ENCODE results near the gene PCBD1.

Gene PCBD1

DNA sequence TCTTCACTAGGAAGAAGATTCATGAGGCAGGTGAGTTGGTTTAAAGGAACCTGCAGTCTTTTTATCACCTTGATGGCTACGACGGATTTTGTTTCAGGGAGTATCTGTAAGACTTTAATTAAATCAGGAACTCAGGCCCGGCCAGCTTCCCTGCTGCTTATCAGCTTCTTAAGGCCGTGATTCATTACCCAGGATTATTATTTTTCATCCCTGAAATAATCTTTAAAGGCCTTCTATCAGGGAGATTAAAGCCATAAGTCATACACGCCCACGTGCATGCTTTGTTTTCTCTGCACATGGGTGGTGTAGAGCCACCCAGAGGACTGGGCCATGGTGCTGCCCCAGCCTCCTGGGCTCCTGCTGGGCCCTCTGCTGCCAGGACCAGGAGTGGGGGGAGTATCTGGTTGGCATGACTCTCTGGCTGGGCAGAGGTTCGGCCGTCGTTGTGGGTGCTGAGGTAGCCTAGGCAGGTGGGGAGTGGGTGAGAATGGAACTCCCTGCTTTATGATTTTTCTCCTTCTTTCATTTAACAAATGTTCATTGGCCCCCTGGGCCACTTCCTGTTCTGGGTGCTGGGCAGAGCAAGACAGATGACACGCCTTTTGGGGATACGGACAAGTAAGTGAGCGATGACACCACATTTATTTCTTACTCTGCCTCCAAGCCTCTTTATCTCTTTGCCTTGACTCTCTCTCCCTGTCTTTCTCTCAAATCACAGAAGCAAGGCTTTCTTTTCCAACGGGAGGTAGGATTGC is 39.0 kb upstream of the PCBD1 start:
- CTCF ChIA-PET, result no interaction called here
- no peak for DNase-seq (ENCODE audit: extremely low spot score)
- TF ChIP-seq LEF1 (IDR thresholded peaks at IDR 0.05; ENCODE audit: borderline replicate concordance) (no peak), CTBP1 (IDR thresholded peaks at IDR 0.05; ENCODE audit: borderline replicate concordance) (no peak), ZNF384 (IDR thresholded peaks at IDR 0.05) (no peak), ARNT (IDR thresholded peaks at IDR 0.05) (no peak), TARDBP (IDR thresholded peaks at IDR 0.05) (no peak), SP1 (IDR thresholded peaks at IDR 0.05) (no peak), L3MBTL2 (conservative IDR thresholded peaks at IDR 0.05) (no peak), BHLHE40 (IDR thresholded peaks at IDR 0.05; ENCODE audit: borderline replicate concordance) (no peak), FOXK2 (IDR thresholded peaks at IDR 0.05) (no peak)
- POLR2A ChIA-PET, result no interaction called here

DNA sequence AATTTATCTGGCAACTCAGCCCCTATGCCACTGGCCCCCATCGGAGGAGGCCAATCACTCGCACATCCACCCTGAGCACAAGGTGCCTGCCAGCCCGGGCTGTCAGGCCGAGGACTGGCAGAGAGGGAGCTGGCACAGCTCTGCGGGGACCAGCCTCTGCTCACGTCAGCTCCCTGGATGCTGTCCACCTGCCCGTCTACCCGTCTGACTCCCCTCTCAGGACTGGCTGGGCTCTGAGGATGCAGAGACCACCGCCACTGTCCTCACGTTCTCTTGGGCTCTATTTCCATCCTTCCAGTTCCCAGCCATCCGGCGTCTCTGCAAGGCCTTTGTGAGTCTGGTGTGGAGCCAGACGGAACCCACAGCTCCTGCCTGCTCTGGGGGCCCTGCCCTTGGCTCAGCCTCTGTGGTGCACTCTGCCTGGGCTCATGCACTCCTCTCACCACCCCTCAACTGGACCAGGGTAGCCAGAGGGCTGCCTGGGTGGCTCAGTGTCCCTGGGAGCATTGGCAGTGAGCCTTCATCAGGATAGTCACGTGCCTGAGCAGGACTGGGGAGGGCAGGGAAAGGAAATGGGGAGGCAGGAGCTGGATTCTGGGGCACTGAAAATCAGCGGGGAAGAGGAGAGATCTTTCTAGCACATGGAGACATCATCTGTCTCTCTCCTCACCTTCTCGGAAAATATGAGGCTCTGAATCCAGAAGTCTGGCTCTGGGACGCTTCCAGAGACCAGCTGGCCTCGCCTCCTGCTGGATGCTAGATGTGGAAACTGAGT is 38.0 kb upstream of the PCBD1 start:
- POLR2A ChIA-PET, result no interaction called here
- no peak for TF ChIP-seq BHLHE40 (IDR thresholded peaks at IDR 0.05; ENCODE audit: borderline replicate concordance)
- no peak for TF ChIP-seq CTBP1 (IDR thresholded peaks at IDR 0.05; ENCODE audit: borderline replicate concordance)
- TF ChIP-seq, protein P1, sequence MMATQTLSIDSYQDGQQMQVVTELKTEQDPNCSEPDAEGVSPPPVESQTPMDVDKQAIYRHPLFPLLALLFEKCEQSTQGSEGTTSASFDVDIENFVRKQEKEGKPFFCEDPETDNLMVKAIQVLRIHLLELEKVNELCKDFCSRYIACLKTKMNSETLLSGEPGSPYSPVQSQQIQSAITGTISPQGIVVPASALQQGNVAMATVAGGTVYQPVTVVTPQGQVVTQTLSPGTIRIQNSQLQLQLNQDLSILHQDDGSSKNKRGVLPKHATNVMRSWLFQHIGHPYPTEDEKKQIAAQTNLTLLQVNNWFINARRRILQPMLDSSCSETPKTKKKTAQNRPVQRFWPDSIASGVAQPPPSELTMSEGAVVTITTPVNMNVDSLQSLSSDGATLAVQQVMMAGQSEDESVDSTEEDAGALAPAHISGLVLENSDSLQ (IDR thresholded peaks at IDR 0.05), result no peak
- no peak for TF ChIP-seq SP1 (IDR thresholded peaks at IDR 0.05)
- TF ChIP-seq FOXK2 (IDR thresholded peaks at IDR 0.05), result no peak
- no peak for TF ChIP-seq ZNF384 (IDR thresholded peaks at IDR 0.05)
- TF ChIP-seq ELF4 (IDR thresholded peaks at IDR 0.05), result no peak
- TF ChIP-seq TARDBP (IDR thresholded peaks at IDR 0.05), result no peak
- no peak for TF ChIP-seq SUZ12 (IDR thresholded peaks at IDR 0.05)
- CTCF ChIA-PET, result interaction anchor here (0.9 to 1.7 kb wide), 3 partner anchors 8 to 306 kb away, joined by 3 to 5 read pairs (median 4); no protein-coding TSS in a partner anchor
- DNase-seq (ENCODE audit: extremely low spot score), result no peak

DNA sequence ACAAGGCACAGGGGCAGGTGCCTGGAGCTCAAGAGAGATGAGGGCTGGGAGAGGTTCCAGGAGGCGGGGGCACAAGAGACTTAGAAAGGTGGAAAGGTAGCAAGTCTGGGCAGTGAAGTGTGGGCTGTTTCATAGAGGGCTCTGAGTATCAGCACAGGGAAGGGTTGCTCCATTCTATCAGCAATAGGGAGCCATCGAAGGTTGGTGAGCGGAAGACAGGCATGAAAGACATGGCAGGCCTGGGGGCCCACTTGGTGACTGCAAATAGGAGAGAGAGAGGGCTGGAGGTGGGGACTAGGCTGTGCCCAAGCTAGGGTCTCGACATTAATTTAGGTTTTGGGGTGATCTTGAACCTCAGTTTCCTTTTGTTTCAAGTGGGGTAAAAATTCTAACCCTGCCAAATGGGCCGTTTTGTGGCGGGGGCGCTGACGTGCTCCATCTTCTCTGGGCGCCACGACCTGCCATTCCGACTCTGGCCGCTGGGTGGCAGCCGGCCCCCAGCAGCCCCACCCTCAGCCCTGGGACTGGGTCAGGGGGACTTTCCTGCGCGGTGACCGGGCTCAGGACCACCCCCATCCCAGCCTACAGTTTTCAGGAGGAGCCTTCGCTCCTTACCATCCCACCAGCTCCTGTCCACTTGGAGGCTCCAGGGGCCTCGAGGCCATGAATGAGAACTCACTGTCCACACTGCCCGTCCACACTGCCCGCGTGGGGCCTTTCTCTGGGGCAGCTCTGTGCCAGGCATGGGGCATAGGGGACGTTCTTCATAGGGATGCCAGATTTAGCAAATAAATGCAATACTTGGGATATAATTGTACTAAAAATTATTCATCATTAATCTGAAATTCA is 37.2 kb upstream of the PCBD1 start:
- ChIA-PET CTCF (interaction anchor here (0.7 to 1.7 kb wide), 10 partner anchors 9 to 359 kb away, joined by 3 to 5 read pairs (median 4); no protein-coding TSS in a partner anchor), POLR2A (interaction anchor here (0.9 kb wide), 1 partner anchor 38 kb away, joined by 3 read pairs; no protein-coding TSS in a partner anchor)
- TF ChIP-seq FOXK2 (IDR thresholded peaks at IDR 0.05) (no peak), BHLHE40 (IDR thresholded peaks at IDR 0.05; ENCODE audit: borderline replicate concordance) (no peak), FOXA1 (IDR thresholded peaks at IDR 0.05) (no peak), L3MBTL2 (conservative IDR thresholded peaks at IDR 0.05) (no peak), SUZ12 (IDR thresholded peaks at IDR 0.05) (no peak), CTBP1 (IDR thresholded peaks at IDR 0.05; ENCODE audit: borderline replicate concordance) (no peak), ARNT (IDR thresholded peaks at IDR 0.05) (no peak), TARDBP (IDR thresholded peaks at IDR 0.05) (no peak), SP1 (IDR thresholded peaks at IDR 0.05) (no peak), LEF1 (IDR thresholded peaks at IDR 0.05; ENCODE audit: borderline replicate concordance) (no peak), NFRKB (IDR thresholded peaks at IDR 0.05) (no peak), ELF4 (IDR thresholded peaks at IDR 0.05) (no peak), ZNF384 (IDR thresholded peaks at IDR 0.05) (no peak), HDGF (IDR thresholded peaks at IDR 0.05; ENCODE audit: borderline replicate concordance) (no peak), FOXM1 (IDR thresholded peaks at IDR 0.05; ENCODE audit: borderline replicate concordance) (no peak)
- TF ChIP-seq, protein P1 (IDR thresholded peaks at IDR 0.05), result no peak
- peak; percentile 79 for DNase-seq (ENCODE audit: extremely low spot score)

DNA sequence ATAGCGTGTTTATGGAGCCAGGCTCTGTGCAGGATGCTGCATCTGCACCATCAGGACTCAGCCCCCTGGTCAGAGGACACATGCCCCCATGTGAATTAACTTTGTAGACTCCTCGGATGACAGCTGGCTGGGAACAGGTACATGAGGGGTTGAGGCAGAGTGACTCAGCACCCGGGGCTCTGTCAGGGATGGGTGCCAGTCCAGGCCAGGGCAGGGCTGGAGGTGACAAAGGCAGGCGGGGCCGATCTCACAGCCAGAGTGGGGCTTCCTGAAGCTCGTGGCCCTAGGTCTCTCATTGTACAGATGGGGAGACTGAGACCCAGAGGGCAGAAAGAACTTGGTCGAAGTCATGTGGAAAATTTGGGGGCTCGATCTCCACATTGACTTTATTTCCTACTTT is 35.3 kb upstream of the PCBD1 start:
- no peak for TF ChIP-seq ARNT (IDR thresholded peaks at IDR 0.05)
- TF ChIP-seq L3MBTL2 (conservative IDR thresholded peaks at IDR 0.05), result no peak
- no peak for TF ChIP-seq HDGF (IDR thresholded peaks at IDR 0.05; ENCODE audit: borderline replicate concordance)
- no peak for TF ChIP-seq NFRKB (IDR thresholded peaks at IDR 0.05)
- TF ChIP-seq LEF1 (IDR thresholded peaks at IDR 0.05; ENCODE audit: borderline replicate concordance), result no peak
- TF ChIP-seq CTBP1 (IDR thresholded peaks at IDR 0.05; ENCODE audit: borderline replicate concordance), result no peak
- no peak for TF ChIP-seq FOXM1 (IDR thresholded peaks at IDR 0.05; ENCODE audit: borderline replicate concordance)
- no peak for TF ChIP-seq ZNF384 (IDR thresholded peaks at IDR 0.05)
- TF ChIP-seq ELF4 (IDR thresholded peaks at IDR 0.05), result no peak
- TF ChIP-seq SP1 (IDR thresholded peaks at IDR 0.05), result no peak
- TF ChIP-seq FOXK2 (IDR thresholded peaks at IDR 0.05), result no peak
- TF ChIP-seq FOXA1 (IDR thresholded peaks at IDR 0.05), result no peak
- TF ChIP-seq SUZ12 (IDR thresholded peaks at IDR 0.05), result no peak
- TF ChIP-seq BHLHE40 (IDR thresholded peaks at IDR 0.05; ENCODE audit: borderline replicate concordance), result no peak
- TF ChIP-seq, protein P1 (IDR thresholded peaks at IDR 0.05), result no peak
- TF ChIP-seq TARDBP (IDR thresholded peaks at IDR 0.05), result no peak
- ChIA-PET CTCF (interaction anchor here (0.8 to 1.2 kb wide), 2 partner anchors 20 to 625 kb away, joined by 3 to 6 read pairs; no protein-coding TSS in a partner anchor), POLR2A (no interaction called here)
- DNase-seq (ENCODE audit: extremely low spot score), result no peak

DNA sequence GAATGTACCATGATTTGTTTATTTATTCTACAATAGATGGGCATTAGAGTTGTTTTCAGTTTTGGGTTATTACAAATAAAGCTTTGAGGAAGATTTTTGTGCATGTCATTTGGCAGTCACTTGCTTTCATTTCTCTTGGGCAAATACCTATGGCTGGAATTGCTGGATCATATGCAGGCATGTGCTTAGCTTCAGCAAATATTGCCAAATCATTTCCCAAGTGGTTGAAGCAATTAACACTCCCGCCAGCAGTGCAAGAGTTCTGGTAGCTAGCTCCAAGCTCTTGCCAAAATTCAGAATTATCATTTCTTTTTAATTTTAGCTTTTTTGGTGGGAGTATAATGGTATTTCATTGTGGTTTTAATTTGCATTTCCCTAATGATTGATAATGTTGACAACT is 32.9 kb upstream of the PCBD1 start:
- ChIA-PET POLR2A (no interaction called here), CTCF (interaction anchor here (1.5 kb wide), 1 partner anchor 18 kb away, joined by 3 read pairs; no protein-coding TSS in a partner anchor)
- TF ChIP-seq, protein P1 (IDR thresholded peaks at IDR 0.05), result no peak
- TF ChIP-seq CTBP1 (IDR thresholded peaks at IDR 0.05; ENCODE audit: borderline replicate concordance), result no peak
- no peak for DNase-seq (ENCODE audit: extremely low spot score)

Data from HEK293T (cell line).